DOHH2 (cell line): ENCODE data around the gene KRT39.

Experiments used
- EZH2phosphoT487 ChIP-seq: fragments of 200-600 bp; sonication (generic); IDR thresholded peaks from 2 replicates; pipeline ENCODE4 v1.6.1; 2017; ENCODE audit warnings: borderline replicate concordance, mild to moderate bottlenecking, antibody characterized with exemption, low read length, moderate library complexity, mixed read lengths
- TF ChIP-seq, protein P1 (sequence below): fragments of 200-600 bp; sonication (generic); IDR thresholded peaks from one replicate; pipeline ENCODE4 v1.5.1; 2014; ENCODE audit warnings: antibody characterized with exemption, mild to moderate bottlenecking, low read depth, low read length; ENCODE audit not compliant: poor library complexity, severe bottlenecking

DNA sequence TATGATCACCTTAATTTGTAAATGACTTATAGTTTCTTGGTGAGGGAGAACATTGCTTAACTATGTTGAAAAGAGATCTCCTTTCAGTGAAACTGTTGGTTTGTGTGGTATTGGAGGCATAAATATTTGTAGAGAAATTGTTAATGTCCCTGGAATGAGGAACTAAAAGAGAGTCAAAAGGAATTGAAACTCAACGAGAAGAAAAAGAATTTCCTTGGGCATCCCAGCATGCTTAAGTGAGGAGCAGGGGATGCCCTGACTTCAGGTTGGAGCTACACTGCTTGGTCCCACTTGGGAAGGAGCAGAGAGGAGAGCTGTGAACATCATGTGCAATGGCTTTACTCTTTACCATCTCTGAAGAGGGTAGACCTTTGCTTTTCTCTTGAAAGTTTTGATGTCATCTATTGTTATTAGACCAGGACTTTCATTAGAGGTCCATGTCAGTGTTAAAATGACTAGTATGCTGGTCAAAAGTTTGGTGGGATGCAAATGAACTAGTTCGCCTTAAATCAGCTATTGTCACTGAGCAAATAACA lies 51.0 kb downstream of the KRT39 start:
- TF ChIP-seq, protein P1, sequence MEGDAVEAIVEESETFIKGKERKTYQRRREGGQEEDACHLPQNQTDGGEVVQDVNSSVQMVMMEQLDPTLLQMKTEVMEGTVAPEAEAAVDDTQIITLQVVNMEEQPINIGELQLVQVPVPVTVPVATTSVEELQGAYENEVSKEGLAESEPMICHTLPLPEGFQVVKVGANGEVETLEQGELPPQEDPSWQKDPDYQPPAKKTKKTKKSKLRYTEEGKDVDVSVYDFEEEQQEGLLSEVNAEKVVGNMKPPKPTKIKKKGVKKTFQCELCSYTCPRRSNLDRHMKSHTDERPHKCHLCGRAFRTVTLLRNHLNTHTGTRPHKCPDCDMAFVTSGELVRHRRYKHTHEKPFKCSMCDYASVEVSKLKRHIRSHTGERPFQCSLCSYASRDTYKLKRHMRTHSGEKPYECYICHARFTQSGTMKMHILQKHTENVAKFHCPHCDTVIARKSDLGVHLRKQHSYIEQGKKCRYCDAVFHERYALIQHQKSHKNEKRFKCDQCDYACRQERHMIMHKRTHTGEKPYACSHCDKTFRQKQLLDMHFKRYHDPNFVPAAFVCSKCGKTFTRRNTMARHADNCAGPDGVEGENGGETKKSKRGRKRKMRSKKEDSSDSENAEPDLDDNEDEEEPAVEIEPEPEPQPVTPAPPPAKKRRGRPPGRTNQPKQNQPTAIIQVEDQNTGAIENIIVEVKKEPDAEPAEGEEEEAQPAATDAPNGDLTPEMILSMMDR: no peak
- TF ChIP-seq EZH2phosphoT487: no peak
